HG02798 (cell line): ENCODE data around the gene UNC5C.

ENCODE experiments used
- ATAC-seq: cut with Tn5 transposase; IDR thresholded peaks from one replicate; pipeline ENCODE4 v1.9.1; 2021; ENCODE audit warnings: mild to moderate bottlenecking; ENCODE audit not compliant: unreplicated experiment, poor library complexity

UNC5C gene

DNA sequence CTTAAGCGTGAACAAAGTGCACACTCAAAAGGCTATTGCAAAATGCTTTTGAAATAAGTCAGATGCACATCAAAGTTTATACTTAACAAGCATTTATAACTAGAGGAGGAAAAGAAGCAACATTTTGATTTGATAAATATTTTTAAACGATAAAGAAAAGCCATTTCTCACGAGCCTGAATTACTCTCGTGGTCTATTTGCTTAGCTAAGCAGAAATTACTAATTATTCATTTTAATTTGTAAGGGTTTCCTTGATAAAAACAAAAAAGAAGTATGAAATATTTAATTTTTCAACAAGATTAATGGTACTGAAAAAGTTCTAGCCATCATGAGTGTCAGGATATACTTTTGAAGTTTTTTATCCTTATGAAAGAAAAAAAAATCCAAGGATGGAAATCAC is 78.2 kb downstream of the UNC5C start:
- ATAC-seq, result no peak

DNA sequence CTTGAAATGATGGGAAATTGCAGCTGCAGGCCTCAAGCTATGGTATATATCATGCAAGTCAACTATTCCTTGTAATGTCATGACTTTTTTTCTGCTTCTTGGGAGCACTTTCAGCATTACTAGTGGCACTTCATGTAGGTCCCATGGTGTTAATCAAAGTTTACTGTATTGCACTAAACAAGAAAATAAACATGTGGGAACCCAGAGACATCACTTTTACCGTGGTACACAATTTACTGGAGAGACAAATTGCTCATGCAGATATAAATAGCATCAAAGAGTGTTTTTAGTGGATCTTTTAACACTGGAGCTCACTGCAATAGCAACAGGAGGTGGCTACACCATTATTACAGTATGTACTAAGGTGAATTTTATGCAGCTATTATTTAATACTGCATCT is 79.2 kb downstream of the UNC5C start:
- ATAC-seq, result no peak

DNA sequence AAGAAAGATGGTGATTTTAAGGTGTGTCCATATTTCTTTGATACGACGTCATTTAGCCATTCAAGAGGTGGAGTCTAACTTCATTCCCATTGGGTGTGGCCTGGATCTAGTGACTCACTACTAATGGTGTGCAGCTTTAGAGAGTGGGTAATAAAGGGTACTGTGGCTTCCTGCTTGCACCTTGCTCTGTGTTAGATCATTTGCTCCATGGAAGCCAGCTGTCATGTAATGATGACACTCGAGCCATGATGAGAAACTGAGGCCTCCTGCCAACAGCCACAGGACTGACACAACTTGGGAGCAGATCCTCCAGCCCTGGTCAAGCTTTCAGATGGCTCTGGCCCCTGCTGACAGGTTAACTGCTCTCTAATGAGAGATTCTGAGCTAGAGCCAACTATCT is 82.0 kb downstream of the UNC5C start:
- no peak for ATAC-seq

DNA sequence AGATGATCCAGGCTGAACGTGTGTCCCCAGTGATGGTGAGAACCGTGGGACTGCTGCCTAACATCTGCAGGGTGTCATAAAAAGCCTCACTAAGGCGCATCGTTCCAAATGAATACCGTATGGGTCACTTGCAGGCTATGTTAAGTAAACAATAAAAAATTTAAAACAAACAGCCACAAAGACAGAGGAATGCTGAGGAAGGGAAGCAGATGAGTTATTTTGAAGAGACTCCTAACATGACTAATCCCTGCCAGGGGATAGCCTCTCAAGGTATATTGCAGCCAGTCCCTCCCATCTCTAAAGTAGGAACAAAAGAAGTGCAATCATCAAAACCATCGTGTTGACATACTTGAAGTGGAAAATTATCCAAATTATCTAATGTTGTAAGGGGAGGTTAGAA is 83.8 kb downstream of the UNC5C start:
- no peak for ATAC-seq

DNA sequence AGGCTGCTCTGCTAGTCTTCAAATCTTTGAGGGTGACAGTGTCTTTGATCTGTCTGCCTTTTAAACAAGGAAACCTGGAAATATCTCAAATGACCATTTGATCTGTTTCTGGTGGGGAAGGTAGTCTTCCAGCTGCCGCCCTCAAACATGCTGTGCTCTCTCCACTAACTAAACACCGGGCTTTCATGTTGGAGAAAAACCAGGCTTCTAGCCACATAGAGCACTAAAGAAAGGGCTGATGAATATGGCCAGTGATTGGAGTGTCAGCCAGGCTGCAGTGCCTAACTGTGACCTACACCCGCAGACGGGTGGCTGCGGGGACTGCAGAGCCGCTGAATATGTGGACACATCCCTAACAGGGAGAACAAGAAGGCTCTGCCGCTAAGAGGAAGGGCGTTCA is 85.9 kb downstream of the UNC5C start:
- no peak for ATAC-seq

DNA sequence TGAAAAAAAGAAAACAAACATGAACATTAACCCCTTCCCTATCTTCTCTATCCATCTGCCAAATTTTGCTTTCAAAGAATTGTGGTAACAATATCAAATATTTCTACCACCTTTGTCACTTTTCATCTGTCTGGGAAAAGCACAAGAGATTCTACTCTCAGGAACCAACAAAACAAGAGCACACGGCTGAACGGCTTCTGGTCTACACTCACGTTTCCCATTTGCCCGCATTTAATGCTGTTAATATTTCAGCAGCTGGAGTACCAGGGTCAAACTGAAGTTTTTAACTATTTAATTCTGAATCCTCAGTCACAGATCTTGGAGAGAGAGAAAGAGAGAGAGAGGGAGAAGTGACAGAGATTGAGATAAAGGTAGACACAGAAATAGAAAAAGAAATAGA is 91.4 kb downstream of the UNC5C start:
- ATAC-seq, result no peak

DNA sequence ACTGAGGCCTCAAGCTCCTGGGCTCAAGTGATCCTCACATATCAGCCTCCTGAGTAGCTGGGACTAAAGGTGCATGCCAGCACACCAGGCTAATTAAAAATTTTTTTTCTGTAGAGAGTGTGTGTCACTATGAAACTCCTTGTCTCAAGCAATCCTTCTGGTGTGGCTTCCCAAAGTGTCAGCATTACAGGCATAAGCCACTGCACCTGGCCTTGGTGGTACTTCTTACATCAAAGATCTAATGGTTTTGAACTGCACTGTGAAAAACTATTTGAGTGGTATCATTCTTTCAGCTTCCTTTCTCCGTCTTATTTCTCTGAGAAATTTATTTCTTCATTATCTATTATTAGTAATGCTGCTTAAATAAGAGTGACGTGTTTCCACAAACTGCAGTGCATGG is 98.5 kb downstream of the UNC5C start:
- no peak for ATAC-seq

DNA sequence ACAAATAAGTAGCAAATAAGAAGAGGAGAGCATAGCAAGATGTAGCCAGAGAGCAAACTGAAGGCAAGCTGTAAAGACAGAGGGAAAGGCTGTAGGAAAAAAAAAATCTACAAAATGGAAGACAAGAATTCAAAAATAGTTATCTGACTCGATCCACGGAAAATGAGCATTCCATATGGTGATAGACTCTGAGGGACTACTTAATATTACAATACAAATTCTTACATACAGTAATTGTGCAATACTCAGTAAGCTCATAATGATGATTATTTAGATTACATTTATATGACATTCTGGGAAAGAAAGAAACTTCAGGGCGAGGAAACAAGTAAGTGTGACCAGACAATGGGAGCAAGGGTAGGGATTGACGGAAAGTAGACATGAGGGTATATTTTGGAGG is 102.6 kb downstream of the UNC5C start:
- ATAC-seq, result no peak

DNA sequence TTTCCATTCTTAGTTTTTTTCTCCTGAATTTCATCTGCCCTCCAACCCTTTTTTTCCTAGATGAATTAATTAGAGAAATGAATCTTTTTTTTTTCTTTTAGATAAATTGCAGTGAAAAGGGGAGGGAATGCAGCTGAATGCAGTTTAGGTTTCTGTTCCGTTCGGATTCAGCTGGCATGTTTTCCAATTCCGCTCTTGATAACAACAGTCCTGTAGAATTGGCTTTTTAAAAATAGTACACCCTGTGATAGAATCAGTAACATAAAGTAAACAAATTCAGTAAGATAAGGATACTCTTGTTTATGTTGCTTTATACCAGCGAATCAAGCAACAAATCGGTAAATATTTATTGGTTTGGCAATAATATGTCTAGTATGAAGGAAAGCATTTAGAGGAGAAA is 103.5 kb downstream of the UNC5C start:
- no peak for ATAC-seq

DNA sequence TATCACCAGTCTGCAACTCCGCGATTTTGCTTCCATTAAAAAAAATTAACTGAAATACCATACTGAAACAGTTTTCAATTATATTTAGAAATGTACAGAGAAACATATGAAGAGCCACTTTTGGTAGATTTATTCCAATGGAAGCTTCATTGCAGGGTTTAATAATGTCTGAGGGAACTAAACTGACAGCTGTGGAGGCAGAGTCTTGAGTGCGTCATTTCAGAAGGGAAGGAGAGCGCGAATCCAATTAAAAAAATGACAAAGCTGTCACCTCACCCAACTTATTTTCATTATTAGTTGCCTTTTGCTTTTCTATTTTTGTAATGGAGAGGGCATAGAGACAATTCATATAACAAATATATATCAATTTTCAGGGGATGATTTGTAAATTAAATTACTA is 104.0 kb downstream of the UNC5C start:
- ATAC-seq, result no peak

DNA sequence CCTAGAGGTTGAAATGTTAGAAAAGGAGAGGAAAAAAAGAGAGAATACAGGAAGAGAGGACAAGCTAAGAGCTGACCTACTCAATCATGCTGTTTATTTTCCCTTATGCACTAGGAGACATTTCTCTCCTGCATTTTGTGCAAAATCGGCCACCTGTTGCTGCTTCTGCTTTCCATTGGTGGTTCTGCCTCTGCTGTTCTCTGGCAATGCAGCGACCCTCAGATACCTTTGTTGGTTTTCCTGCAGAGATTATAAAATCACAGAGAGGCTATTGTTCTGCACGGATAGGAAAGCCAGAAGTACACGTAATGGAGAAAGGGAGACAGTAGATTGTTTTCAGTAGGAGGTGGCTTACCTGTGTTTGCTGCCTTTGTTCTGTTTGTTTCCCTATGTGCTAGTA is 108.9 kb downstream of the UNC5C start:
- no peak for ATAC-seq

DNA sequence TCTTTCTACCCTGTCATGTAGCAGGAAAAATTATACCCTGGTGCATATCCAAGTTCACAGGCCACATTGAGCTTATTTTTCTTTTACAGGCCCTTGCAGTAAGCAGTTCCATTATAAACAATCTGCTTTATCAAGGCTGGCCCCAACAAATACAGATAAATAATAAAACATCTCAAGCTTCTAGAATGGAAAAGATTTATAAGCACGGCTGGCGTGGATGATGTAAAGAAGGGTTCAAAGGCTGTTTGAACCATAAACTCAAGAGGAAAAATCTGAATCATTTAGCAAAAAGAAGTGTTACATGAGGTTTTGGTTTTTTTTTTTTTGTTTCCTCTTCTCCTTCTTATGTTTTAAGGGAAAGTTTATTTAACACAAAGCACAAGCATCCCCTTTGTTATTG is 109.7 kb downstream of the UNC5C start:
- no peak for ATAC-seq

DNA sequence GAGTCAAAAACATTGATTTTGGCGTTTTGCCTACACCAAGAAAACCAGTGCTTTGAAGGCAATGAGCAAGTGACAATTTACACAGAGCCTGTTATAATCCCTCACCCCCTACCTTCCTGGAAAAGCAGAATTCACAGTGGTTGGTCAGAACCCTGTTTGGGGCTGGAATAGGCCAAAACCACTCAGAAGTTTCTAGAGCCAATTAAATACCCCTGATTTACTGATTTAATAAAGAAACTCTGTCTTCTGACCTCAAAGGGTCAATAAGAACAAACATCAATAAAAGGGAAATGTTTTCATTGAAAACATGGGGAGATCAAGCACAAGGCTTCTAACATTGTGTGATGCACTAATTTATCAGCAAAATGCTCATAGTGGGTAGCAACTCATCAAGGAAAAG is 116.3 kb downstream of the UNC5C start:
- ATAC-seq, result no peak

DNA sequence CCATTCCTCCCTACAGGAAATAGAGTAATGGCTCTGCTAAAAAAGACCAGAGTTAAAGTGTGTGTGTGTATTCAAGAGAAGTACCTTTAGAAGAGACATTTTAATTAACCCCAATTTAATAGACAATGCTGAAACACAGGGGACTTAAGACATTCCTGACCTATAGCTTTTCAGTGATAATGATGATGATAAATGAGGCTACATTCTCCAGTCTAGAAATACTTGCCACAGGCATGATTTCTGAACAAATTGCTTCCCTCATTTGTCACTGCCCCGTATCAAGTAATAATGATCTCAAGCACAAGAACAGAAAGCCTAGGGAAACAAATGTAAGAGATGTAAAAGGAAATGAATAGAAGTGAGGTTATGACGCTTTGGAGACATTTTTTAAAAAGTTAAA is 117.1 kb downstream of the UNC5C start:
- ATAC-seq, result no peak

DNA sequence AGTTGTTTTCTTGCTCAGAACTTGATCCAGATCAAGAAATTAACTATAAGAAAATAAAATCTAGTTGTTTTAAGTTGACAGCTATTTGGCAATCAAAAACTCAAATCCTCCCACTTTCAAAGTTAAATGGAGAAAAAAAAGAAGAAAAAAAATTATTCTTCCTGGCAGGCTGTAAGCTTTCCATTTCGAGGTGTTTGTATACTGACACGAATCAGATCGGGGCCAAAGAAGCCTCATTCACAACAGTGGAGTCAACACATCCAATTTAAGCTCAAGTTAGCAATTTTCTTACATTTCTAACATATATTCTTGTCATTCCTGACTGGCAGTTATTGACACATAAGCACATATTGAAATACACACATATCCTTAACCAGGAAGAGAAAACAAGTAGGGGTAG is 119.4 kb downstream of the UNC5C start:
- no peak for ATAC-seq

DNA sequence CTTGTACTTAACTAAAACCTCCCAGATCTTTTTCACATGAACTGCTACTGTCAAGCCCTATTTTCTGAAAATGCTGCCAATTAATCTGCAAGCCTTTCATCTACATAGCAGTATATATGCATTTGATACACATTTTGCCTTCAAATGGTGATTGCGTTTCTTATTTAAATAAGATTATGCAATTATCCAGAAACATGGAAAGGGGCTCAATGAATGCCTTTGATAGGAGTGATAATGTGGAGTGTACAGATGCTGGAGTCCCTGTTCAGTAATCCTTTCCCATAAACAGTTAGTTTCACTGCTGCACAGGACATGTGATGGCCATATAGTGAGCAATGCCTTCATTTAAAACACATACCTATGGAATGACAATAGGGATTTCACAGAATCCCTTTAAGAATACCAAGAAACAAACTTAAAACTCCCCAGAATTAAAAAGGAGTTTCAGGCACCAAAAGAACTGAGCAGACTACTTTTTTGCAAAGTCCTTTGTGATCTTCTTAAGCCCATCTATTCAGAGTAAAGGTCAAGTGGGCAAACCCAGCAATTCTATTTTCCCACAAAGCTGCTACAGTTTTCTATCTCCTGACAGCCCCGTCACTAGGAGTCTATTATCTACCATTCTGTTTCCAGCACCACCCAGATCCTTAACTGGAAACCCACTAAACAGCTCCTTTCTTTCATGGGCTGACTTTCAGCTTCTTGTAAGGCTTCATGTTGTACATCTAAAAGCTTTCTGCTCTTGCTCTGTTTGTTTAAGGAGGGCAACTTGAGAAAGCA is 120.3 kb downstream of the UNC5C start:
- no peak for ATAC-seq

DNA sequence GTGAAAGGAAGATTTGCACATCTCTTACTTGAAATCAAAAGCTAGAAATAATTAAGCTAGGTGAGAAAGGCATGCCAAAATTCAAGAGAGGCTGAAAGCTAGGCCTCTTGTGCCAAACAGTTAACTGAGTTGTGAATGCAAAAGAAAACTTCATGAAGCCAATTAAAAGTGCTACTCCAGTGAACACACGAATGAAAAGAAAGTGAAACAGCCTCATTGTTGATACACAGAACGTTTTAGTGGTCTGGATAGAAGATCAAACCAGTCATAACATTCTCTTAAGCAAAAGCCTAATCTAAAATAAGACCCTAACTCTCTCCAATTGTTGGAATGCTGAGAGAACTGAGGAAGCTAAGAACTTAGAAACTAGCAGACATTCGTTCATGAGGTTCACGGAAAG is 122.3 kb downstream of the UNC5C start:
- no peak for ATAC-seq

DNA sequence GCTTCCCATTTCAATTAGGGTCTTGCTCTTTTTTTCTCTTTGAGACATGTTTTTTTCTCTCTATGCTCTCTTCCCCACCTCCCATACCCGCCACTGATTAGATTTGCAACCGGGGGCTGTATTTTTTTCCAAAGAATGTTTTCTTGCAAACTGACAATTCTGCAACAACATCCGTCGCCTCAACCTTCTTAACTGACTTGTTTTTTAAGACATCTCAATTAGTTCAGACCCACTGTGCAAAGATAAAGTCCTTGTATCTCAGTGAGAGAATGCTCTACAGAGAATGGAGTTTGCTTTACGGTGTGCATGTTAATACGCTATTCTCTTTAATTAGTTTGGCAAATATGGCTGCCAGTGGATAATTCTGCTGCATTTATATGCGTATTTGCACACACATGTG is 126.3 kb downstream of the UNC5C start:
- no peak for ATAC-seq

DNA sequence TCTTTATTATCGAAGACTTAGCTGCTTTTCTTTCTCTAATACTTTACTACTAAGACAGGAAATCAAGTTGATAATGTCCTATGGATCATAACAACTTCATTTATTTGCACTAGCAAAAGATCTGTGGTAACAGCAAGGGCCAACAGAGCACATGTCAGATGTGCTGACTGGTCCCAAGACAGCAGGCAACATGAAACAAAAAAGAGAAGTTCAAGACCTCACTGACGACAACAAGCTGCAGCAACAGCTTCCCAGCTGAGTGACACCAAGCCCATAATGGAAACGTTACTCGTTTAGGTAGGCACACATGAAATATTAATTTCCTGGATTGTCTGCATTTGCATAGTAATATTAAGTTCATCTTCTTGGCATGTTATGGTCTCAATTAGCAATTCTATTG is 126.9 kb downstream of the UNC5C start:
- ATAC-seq, result no peak

DNA sequence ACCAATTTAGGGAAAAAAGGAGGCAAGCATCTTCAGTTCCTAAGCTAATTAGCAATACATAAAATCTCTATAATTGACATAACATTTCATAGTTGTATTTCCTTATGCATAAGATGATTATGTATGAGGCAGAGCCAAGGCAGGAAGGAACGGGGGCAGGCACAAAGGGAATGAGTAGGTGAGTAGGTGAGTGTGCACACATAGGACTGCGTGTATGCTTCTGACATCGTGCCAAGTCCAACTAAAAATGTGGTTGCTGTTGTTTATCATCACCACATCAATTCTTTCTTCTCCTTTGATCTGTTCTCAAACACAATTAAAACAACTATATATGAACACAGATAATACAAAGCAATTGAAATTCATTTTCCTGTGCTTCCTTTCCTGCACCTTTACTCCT is 131.2 kb downstream of the UNC5C start:
- no peak for ATAC-seq

DNA sequence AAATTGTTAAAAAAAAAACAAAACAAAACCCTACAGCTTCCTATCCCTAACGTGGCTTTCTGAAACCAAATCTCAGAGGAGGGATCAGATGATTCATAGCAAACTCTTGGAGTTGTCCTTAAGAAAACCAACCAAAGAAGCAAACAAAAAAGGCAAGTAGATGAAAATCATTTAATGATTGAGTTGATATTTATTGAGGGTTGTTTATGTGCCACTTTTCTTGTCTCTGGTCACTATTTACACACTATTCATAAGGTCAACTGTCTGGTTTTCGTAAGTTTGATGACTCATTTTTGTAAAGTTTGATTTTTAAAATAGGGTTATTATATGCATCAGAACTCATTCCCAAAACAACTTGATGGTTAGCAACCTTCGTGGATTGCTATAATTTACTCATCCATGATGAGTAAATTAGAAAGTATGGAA is 133.4 kb downstream of the UNC5C start:
- no peak for ATAC-seq

DNA sequence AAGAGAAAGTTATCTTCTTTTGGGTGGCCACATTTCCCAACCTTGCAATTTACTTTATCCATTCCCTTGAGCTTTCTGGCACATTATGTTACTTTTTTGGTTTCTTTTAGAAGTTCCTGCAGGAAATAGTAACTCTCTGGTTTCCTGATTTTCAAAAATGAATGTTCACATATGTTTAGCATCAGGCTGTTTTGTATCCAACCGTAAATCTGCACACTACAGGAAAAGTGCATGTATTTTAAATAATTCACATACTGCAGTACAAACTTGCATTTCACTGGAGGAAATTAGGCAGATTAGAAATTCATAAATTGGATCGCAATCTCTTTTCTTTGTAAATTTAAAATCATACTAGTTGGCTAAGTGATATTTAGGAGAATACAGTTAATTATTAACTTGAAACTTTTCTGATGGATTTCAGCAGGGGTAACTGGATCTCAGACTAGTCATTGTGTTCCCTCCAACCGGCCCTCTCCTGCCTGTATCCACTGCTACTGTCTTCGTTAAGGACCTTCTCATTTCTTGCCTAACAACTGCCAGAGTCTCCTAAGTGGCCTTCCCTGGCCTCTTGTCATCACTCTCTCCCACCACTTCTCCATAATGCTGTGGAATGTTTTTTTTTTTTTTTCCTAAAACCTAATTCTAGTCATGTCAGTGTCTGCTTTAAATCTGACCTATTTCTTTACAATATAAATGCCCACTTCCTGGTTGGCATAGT is 137.2 kb downstream of the UNC5C start:
- ATAC-seq, result no peak
